Measurements from ENCODE around the gene DNTTIP2. TPM values are rescaled to one million over a fixed set of nuclear protein-coding genes. Genes with fewer than 3 reads are reported as not detected.

The DNTTIP2 gene
- total RNA-seq, 4 donors from 2014 or later: 24.3 to 54.0 (median 26.4) TPM

GRCh38 chr1:93899543-93900207 lies 20.7 kb upstream of the DNTTIP2 start:
- no peak for TF ChIP-seq CTCF (IDR thresholded peaks at IDR 0.05; ENCODE audit: low read depth)

GRCh38 chr1:93888900-93889299 lies 9.9 kb upstream of the DNTTIP2 start:
- TF ChIP-seq CTCF (IDR thresholded peaks at IDR 0.05; ENCODE audit: low read depth): no peak

- TF ChIP-seq CTCF (IDR thresholded peaks at IDR 0.05; ENCODE audit: low read depth): no peak
Observed at GRCh38 chr1:93882269-93882668, 3.3 kb upstream of the DNTTIP2 start.

GRCh38 chr1:93880731-93881130 lies 1.7 kb upstream of the DNTTIP2 start:
- no peak for TF ChIP-seq CTCF (IDR thresholded peaks at IDR 0.05; ENCODE audit: low read depth)

GRCh38 chr1:93878501-93878888 lies 511 bp downstream of the DNTTIP2 start:
- no peak for TF ChIP-seq CTCF (IDR thresholded peaks at IDR 0.05; ENCODE audit: low read depth)

- TF ChIP-seq CTCF (IDR thresholded peaks at IDR 0.05; ENCODE audit: low read depth): no peak
Observed at GRCh38 chr1:93877529-93877928, 1.5 kb downstream of the DNTTIP2 start.

GRCh38 chr1:93876244-93876643 lies 2.8 kb downstream of the DNTTIP2 start:
- TF ChIP-seq CTCF (IDR thresholded peaks at IDR 0.05; ENCODE audit: low read depth): no peak

Measured in subcutaneous adipose tissue (tissue), 4 donors.